NCI-H1092 treated with DMSO at 0.1 percent for 48 hours (cell line): ENCODE data around the gene SPEF1.
"Not testable (repeated sequence)": the region's sequence is repeated elsewhere in the genome, so short reads cannot be mapped to it uniquely, and the experiment has no call there.

Experiments used
- DNase-seq: peaks from one replicate; lab custom pipeline; 2025; lab: John Stamatoyannopoulos, UW

The SPEF1 gene

DNA sequence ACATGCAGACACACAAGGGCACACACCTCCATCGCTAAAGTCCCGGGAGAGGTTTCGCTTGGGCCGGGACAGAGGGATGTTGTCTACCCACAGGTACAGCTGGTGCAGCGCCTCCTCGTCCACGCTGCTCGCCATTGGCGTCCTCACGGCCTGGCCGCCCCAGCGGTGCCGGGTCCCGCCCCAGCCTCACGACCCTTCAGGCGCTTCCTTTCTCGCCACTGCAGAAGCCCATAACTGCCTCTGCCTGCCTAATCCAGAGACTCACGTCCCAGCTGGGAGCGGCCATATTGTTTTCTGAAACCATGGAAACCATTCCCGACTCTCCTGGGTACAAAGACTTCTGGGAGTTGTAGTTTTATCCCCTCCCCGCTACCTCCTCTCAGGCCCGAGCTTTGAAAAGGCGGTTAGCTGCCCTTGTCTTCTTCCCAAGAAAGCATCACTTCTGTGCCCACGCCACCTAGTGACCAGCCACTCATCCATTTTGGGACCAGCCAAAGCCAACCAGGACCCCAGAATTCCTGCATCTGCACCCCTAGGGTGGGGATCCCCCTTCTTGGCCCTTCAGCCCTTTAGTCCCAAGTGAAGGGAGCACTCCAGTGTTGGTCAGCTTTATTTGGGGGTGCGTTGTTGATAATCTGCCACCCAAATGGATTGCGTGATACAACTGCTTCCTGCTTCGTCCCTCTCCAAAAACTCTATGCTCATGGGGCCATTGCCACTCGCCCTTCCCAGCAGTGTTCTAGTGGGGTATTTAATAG lies at the start of gene SPEF1:
Gene SPEF1 (minus strand): TSS at position 296 of the 758 bp plus-strand sequence. CDS start 161 bp downstream, at position 135.
- peak; percentile 91 for DNase-seq

- DNase-seq: not testable (repeated sequence)
Measured at GRCh38 chr20:3829891-3830290, 48.6 kb upstream of the SPEF1 start.

DNA sequence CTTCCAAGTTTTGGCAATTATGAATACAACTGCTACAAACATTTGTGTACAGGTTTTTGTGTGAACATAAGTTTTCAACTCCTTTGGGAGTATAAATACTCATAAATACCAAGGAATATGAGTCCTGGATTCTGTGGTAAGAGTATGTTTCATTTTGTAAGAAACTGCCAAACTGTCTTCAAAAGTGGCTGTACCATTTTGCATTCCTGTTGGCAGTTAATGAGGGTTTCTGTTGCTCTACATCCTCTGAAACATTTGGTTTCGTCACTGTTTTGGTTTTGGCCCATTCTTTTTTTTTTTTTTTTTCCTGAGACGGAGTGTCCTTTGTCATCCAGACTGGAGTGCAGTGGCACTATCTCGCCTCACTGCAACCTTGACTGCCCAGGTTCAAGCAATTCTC lies 47.5 kb upstream of the SPEF1 start:
- DNase-seq: no peak

DNA sequence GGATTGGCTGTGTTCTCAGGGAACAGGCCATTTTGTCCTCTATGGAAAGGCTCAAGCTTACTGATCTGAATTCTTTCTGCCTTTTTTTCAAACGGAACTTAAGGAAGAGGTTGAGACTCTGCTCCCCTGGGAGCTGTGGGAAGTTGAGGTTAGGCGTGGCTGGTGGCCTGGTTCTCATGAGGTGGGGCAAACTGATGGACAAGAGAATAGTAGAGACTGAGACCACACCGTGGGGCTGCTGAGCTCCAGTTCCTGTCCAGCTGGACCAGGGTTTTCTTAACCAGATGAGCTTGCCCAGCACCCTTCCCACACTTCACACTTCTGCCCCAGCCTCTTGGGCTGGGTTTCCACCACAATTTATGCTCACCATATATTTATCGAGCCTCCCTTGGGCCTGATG lies 45.2 kb upstream of the SPEF1 start:
- DNase-seq: no peak

DNA sequence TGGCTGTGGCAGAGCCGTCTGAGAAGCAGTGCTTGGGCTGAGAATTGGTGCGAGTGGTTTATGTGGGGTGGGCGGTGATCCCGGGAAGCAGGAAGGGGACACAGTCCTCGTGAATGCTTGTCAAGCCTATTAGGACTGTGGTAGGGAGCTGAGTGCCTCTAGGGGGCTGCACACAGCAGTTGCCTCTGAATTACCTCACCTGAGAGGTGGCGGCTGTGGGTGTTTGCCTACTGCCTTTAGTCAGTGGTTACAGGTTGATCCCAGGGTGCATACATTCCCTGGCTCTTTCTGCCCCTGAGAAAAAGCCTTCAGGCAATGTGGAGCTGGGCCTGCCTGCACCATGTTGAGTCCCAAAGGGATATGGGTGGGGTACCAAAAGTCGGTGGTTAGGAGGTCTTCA lies 44.3 kb upstream of the SPEF1 start:
- no peak for DNase-seq

- DNase-seq: no peak
Measured at GRCh38 chr20:3823881-3824280, 42.6 kb upstream of the SPEF1 start.

DNA sequence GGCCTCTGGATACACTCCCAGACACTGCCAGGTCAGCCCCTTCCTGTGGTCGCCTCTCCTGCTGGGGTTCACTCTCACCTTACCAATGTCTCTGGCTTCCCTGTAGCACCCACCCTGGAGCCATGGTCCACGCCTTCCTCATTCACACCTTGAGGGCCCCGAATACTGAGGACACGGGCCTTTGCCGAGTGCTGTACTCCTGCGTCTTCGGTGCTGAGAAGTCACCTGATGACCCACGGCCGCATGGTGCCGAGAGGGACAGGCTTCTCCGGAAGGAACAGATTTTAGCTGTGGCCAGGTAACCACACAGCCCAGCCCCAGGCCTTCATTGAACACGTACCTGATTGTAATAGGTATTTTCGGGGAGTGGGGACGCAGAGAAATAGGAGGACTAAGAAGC lies 40.7 kb upstream of the SPEF1 start:
- DNase-seq: no peak

GRCh38 chr20:3820901-3821727 lies 39.9 kb upstream of the SPEF1 start:
- DNase-seq: no peak

DNA sequence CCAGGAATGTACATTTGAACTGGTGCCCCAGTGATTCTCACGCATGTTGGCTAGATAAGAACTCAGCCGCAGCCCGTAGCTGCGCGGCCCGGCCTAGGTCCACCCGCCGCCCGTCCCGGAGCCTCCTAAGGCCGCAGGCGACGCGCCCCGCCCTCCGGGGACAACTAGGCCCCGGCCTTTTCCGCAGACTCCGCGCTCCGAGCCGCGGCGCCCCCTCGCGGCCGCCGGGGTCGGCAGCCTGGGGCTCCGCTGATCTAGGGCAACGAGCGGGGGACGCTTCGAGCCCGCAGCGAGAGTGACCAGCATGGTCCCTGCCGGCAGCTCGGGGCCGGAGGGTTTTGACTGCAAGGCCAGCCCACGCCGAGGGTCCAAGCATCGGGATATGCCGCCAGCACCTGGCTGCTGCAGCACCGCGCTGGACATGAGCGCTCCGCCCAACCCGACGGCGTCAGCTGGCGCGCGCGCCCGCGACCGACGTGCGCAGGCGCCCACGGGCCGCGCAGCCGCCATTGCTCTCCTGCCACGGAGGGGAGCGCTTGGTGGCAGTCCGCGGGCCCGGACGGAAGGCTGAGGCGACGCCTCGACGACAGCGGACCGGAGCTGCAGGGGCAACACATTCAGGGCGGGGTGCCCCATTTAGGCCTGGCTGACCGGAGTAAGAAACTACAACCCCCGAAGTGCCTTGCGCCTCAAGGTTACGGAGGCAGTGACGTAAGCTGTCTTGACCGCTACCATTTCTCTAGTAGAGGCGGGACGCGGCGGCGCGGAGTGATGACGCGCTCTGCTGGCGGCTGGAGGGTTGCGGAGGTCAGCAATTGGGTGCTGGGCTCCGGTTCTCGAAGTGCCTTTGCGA lies 39.0 kb upstream of the SPEF1 start, which contains the start of gene AP5S1:
Gene AP5S1 (plus strand): TSS at position 500 of the 853 bp plus-strand sequence. CDS start 1,571 bp downstream, outside the sequence.
- DNase-seq: peak; percentile 96

- DNase-seq: no peak
Measured at GRCh38 chr20:3819411-3820047, 38.3 kb upstream of the SPEF1 start.

- peak; percentile 72 for DNase-seq
Measured at GRCh38 chr20:3818155-3819151, 37.2 kb upstream of the SPEF1 start.

DNA sequence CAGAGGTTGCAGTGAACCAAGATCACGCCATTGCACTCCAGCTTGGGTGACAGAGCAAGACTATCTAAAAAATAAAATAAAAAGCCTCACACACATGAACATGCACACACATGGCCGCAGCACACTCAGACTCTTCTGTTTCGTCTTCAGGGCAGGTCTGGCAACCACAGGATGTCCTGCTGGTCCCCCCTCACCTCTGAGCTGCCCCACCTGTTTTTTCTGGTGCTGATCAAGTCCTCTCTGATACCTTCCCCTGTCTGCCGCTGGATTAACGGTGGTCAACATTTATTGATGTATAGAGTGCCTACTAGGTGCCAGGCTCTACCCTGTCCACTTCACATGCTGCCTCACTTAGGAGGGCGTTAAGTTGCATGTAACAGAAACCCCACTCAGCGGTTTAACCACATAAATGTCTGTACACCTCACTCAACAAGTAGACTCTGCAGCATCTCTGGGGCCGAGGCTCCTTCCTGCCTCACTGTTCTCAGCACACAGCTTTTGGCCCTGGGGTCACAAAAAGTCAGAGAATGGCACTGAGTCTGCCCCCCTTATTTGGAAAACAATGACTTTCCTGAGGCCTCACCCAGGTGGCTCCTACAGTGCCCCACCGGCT lies 34.6 kb upstream of the SPEF1 start:
- DNase-seq: no peak

DNA sequence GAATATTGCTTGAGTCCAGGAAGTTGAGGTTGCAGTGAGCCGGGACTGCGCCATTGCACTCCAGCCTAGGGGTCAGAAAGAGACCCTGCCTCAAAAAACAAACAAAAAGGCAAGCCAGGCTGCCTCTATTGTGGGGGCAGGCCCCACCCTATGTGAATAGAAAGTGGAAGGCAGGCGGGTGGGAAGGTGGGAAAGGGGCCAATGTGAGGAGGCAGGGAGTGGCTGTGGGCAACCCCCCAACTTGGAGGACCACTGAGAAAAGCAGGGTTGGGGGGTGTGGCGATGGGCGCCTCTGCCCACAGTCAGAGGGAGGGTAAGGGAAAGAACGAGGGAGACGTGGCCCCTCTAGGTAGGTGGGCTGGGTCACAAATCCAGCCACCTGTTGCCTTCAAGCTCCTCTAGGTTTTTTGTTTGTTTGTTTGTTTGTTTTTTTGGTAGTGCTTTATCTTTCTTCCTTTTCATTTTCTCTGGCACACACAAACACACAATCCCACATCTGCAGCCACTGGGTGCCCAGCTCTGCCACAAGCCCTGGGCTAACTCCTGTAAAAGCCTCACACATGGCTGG lies 33.8 kb upstream of the SPEF1 start:
- no peak for DNase-seq

GRCh38 chr20:3813848-3814581 lies 32.8 kb upstream of the SPEF1 start:
- DNase-seq: no peak

DNA sequence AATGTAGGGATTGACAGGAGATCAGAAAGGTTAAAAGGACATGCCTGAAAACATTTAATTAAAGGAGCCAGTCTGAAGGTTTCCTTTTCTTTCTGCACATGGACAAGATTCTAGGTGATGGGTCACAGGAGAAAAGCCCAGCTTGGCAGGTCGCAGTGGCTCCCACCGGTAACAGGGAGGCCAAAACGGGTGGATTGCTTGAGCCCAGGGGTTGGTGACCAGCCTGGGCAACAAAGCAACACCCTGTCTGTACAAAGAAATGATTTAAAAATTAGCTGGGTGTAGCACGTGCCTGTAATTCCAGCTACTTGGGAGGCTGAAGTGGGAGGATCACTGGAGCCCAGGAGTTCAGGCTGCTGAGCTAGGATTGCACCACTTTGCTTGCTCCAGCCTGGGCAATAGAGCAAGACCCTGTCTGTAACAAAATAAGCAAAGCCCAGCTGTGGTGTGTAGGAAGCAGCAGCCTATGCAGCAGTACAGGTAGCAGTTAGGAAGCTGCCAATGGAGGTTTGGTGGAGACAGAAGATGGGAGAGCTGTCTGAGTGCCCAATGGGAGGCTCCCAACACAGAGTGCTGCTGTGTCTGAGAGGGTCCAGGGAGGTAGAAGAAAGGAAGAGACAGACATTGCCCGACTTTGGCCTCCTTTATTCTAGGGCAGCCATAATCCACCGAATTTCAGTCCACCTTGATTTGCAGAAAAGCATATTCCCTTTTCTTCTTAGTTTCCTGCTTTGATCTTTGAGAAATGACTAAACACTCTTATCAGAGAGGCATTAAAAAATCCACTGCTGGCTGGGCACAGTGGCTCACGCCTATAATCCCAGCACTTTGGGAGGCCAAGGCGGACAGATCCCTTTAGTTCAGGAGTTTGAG lies 32.0 kb upstream of the SPEF1 start:
- no peak for DNase-seq

- no peak for DNase-seq
Measured at GRCh38 chr20:3812259-3812681, 31.0 kb upstream of the SPEF1 start.

DNA sequence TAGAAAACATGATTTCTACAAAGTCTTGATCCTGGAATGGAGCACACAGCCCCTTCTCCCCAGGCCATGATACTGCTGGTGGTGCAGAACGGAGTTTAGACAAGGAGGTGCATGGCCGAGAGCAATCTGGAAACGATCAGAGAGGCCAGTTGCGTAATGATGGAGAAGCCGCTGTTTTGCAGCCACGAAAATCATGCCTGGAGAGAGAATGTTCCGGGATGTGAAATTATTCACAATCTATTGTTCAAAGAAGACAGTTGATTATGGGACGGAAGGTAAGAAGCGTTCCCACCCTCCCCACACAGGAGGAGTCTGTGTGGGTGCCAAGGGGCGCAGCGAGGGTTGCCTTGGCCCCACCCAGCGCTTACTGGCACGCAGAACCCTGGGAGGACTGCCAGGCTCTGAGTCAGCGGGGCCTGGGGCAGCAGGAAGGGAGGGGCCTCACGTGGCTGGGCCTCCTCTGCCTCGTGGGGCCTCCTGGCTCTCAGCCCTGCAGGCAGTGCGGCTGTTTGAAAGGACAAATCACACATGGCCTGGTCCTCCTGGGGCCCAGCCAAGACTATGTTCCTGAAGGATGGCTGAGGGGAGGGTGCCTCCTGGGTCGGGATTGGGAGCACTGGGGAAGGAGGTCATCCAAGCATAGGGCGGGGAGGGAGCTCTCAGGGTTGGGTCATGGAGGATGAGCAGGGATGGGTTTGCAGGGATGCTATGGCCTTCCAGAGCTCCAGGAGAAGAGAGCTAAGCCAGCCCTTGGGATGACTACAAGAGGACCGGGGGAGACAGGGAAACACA lies 30.4 kb upstream of the SPEF1 start:
- DNase-seq: peak; percentile 95
